AG04450 (cell line): Measurements from ENCODE around the gene H6PD. TPM values are rescaled to one million over a fixed set of nuclear protein-coding genes. Genes with fewer than 3 reads are reported as not detected.

Experiments used
- CTCF ChIA-PET: fragments of 300-600, 350-600 bp; formaldehyde crosslinking; extraction: SDS; loops from one replicate; lab custom pipeline; 2022; ENCODE audit warnings: antibody characterized with exemption, inconsistent platforms; lab: Charles Lee
- POLR2A ChIA-PET: fragments of 350-600 bp; formaldehyde crosslinking; extraction: SDS; loops from one replicate; lab custom pipeline; 2021; ENCODE audit warnings: antibody characterized with exemption, inconsistent platforms; lab: Yijun Ruan, JAX
- DNase-seq: peaks from one replicate; pipeline ENCODE4 v3.0.0-alpha.2; 2011; ENCODE audit warnings: low read depth, low spot score
- H3K27ac ChIP-seq: one replicate; pipeline ENCODE4 v1.5.1; 2012; ENCODE audit warnings: low read depth, low read length, control low read depth
- H3K27me3 ChIP-seq: one replicate; pipeline ENCODE4 v1.6.0; 2012; ENCODE audit warnings: low read length; ENCODE audit not compliant: control insufficient read depth, insufficient read depth
- H3K4me3 ChIP-seq: 2 replicates; pipeline ENCODE4 v1.5.1; 2011; ENCODE audit warnings: mild to moderate bottlenecking, low read depth, low read length, control low read depth
- H3K9me3 ChIP-seq: 2 replicates; pipeline ENCODE4 v1.5.1; 2012; ENCODE audit warnings: low read length; ENCODE audit not compliant: control insufficient read depth, insufficient read depth
- CTCF ChIP-seq: IDR thresholded peaks from 2 replicates; pipeline ENCODE4 v1.5.1; 2011; ENCODE audit warnings: low read depth, low read length, control low read depth, inconsistent platforms
- polyA plus RNA-seq: library from polyadenylated mRNA; depleted of rRNA; stranded (reverse); fragments of >200 nt; gene quantifications from 2 replicates; pipeline ENCODE4 v1.2.3, GENCODE V29; 2011

Gene H6PD
- polyA plus RNA-seq, 1 experiment = 18.3 TPM

GRCh38 chr1:9248341-9249262 lies 14.0 kb downstream of the H6PD start:
- H3K27me3 ChIP-seq = no peaks in the 10 kb centered on the region
- no peak for DNase-seq
- no peaks in the 10 kb centered on the region; the same call in 1 of the 2 replicates for H3K9me3 ChIP-seq
- POLR2A ChIA-PET = interaction anchor here (1.1 kb wide), 1 partner anchor 38 kb away, joined by 3 read pairs; no protein-coding TSS in a partner anchor
- TF ChIP-seq CTCF = no peak
- H3K27ac ChIP-seq = no peak overlapping the region
- CTCF ChIA-PET = interaction anchor here (0.7 to 1.5 kb wide), 4 partner anchors 41 to 180 kb away, joined by 3 to 8 read pairs (median 4); no protein-coding TSS in a partner anchor
- no peak overlapping the region for H3K4me3 ChIP-seq

- no peaks in the 10 kb centered on the region; the same call in 1 of the 2 replicates for H3K9me3 ChIP-seq
- H3K27ac ChIP-seq = no peak overlapping the region
- no peak for DNase-seq
- POLR2A ChIA-PET = no interaction called here
- CTCF ChIA-PET = interaction anchor here (0.6 to 1.8 kb wide), 7 partner anchors 40 to 181 kb away, joined by 3 to 11 read pairs (median 4); no protein-coding TSS in a partner anchor
- no peak for TF ChIP-seq CTCF
- no peaks in the 10 kb centered on the region for H3K27me3 ChIP-seq
- no peak overlapping the region for H3K4me3 ChIP-seq
Observed at GRCh38 chr1:9249263-9249533, 14.6 kb downstream of the H6PD start.

DNA sequence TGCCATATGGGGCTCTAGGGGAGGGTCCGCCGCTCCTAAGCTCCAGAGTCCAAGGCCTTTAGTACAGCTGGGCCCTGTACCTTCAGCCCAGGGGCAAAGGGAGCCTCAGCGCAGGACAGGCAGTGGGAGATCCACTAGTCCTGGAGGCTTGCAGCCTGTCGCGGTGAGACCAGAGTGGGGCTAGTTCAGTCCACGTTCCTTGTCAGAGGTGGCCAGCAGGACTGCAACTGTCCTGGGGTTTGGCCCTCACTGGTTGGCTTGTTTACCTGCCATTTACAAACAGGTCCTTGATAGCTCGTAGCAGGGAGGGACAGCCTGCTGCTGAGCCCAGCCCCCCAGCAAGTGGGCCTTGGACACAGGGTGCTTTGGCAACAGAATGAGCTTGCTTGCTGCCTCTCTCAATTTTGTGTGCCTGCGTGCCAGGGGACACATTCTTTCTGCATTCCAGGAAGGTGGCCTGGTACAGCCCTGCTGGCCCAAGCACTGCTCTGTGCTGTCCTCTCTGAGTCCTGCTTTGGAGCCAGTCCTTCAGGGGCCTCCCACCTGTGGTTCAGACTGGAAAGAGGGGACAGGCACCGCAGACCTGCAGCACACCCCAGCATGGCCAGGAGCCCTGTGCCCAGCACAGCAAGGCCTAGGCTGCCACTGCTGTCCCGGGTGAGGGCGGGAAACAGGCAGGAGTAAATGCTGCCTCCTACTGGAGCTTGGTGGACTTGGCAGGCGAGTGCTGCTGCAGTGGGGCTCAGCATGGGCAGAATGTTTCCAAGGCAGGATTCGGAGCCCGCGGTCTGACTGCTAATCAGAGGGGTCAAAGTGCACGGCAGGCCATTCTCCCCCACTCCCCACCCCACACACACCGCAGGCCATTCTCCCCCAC lies 15.2 kb downstream of the H6PD start:
- POLR2A ChIA-PET = no interaction called here
- peak; percentile 59 for TF ChIP-seq CTCF
- no peak overlapping the region for H3K4me3 ChIP-seq
- no peaks in the 10 kb centered on the region; the same call in 1 of the 2 replicates for H3K9me3 ChIP-seq
- no peak overlapping the region for H3K27ac ChIP-seq
- CTCF ChIA-PET = interaction anchor here (0.6 to 1.8 kb wide), 7 partner anchors 40 to 181 kb away, joined by 3 to 11 read pairs (median 4); no protein-coding TSS in a partner anchor
- H3K27me3 ChIP-seq = no peaks in the 10 kb centered on the region
- no peak for DNase-seq

- no peak overlapping the region for H3K27ac ChIP-seq
- POLR2A ChIA-PET = interaction anchor here (0.5 to 0.7 kb wide), 3 partner anchors 24 to 258 kb away, joined by 3 to 5 read pairs (median 3); no protein-coding TSS in a partner anchor
- no peak overlapping the region for H3K4me3 ChIP-seq
- TF ChIP-seq CTCF = no peak
- CTCF ChIA-PET = interaction anchor here (0.7 to 3.0 kb wide), 8 partner anchors 8 to 149 kb away, joined by 3 to 11 read pairs (median 4); partner anchors contain the start of gene H6PD
- no peaks in the 10 kb centered on the region; the same call in 1 of the 2 replicates for H3K9me3 ChIP-seq
- no peaks in the 10 kb centered on the region for H3K27me3 ChIP-seq
- DNase-seq = no peak
Observed at GRCh38 chr1:9250411-9251381, 16.1 kb downstream of the H6PD start.
